ENCODE measurements around the gene TESK1.

GRCh38 chr9:35629597-35629996, 24.5 kb downstream of the TESK1 start:
- TF ChIP-seq ZFP36 (IDR thresholded peaks at IDR 0.05; ENCODE audit: borderline replicate concordance, partially characterized antibody) = no peak
- no peak for TF ChIP-seq CTCF (IDR thresholded peaks at IDR 0.05)
- no peak for TF ChIP-seq POLR2AphosphoS2 (conservative IDR thresholded peaks at IDR 0.05; ENCODE audit: low read length)
- TF ChIP-seq KDM1A (IDR thresholded peaks at IDR 0.05; ENCODE audit: low read depth) = no peak
- no peak for TF ChIP-seq TP53 (CRISPR knock-in tag; IDR thresholded peaks at IDR 0.05)
- TF ChIP-seq KDM5A (IDR thresholded peaks at IDR 0.05) = no peak
- no peak for TF ChIP-seq CEBPB (IDR thresholded peaks at IDR 0.05)

Data from A549 (cell line).